B cell (primary cell): ENCODE results near the gene RGS1. TPM values are rescaled to one million over a fixed set of nuclear protein-coding genes. Genes with fewer than 3 reads are reported as not detected.
A peak's percentile ranks its signal among the peaks of the same experiment; 100 is the strongest.

Experiments used
- ATAC-seq: fragments of 200-7000 bp; cut with Tn5 transposase; one replicate; pipeline ENCODE4 v1.10.0; 2021; ENCODE audit warnings: low read depth, mild to moderate bottlenecking, moderate number of reproducible peaks, moderate library complexity
- CTCF ChIA-PET: fragments of 350-600 bp; sonication (Branson Sonifier 250); formaldehyde crosslinking; loops from one replicate; lab custom pipeline; 2021; ENCODE audit warnings: antibody characterized with exemption, inconsistent platforms; lab: Charles Lee
- POLR2A ChIA-PET: fragments of 350-600 bp; sonication (Branson Sonifier 250); formaldehyde crosslinking; loops from one replicate; lab custom pipeline; 2021; ENCODE audit warnings: antibody characterized with exemption; lab: Charles Lee
- DNase-seq: peaks from one replicate; pipeline ENCODE4 v3.0.0; 2013
- H2AFZ ChIP-seq: 2 replicates; pipeline ENCODE4 v1.6.1; 2012; ENCODE audit warnings: mild to moderate bottlenecking, low read depth, low read length; ENCODE audit not compliant: insufficient read depth, poor library complexity, severe bottlenecking
- H3K27ac ChIP-seq, 2 donors: 1 replicate in 1 of 2; 2 replicates in 1 of 2; pipeline ENCODE4 v1.5.1; 2012 to 2013; ENCODE audit warnings: low read length in 2 of 2, mild to moderate bottlenecking in 2 of 2, moderate library complexity in 1 of 2
- H3K27me3 ChIP-seq, 4 experiments: fragments of 200-600 bp in 1 of 4; sonication (generic) in 1 of 4; replicated peaks in 1 of 4; 1 replicate in 2 of 4; 2 replicates in 2 of 4; pipeline versions ENCODE4 v1.6.1 to v1.7.0; 2013 to 2016; ENCODE audit warnings: low read length in 3 of 4, mild to moderate bottlenecking in 2 of 4, mixed read lengths in 1 of 4, moderate library complexity in 1 of 4; ENCODE audit not compliant: insufficient read depth in 4 of 4, control insufficient read depth in 3 of 4; ENCODE audit errors: control extremely low read depth in 1 of 4
- H3K36me3 ChIP-seq, 2 experiments: replicated peaks in 1 of 2; 1 replicate in 1 of 2; 2 replicates in 1 of 2; pipeline versions ENCODE4 v1.6.1 to v1.7.1; 2013; ENCODE audit warnings: low read length in 1 of 2; ENCODE audit not compliant: insufficient read depth in 2 of 2, control insufficient read depth in 1 of 2; ENCODE audit errors: control extremely low read depth in 1 of 2, extremely low read depth in 1 of 2
- H3K4me1 ChIP-seq, 2 donors: fragments of 200-600 bp in 1 of 2; sonication (generic) in 1 of 2; 1 replicate in 1 of 2; 2 replicates in 1 of 2; pipeline versions ENCODE4 v1.5.1 to v1.6.1; 2013 to 2017; ENCODE audit warnings: low read length in 2 of 2; ENCODE audit not compliant: control insufficient read depth in 2 of 2, insufficient read depth in 2 of 2
- H3K4me2 ChIP-seq: replicated peaks from 2 replicates; pipeline ENCODE3; 2012; ENCODE audit warnings: mild to moderate bottlenecking, low read depth, low read length; ENCODE audit not compliant: poor library complexity, severe bottlenecking
- H3K4me3 ChIP-seq, 5 experiments: fragments of 200-600 bp in 1 of 5; sonication (generic) in 1 of 5; 1 replicate in 3 of 5; 2 replicates in 2 of 5; pipeline versions ENCODE4 v1.5.1 to v1.7.0; 2011 to 2016; ENCODE audit warnings: low read length in 4 of 5, mild to moderate bottlenecking in 4 of 5, low read depth in 2 of 5, control low read depth in 1 of 5, moderate library complexity in 1 of 5; ENCODE audit not compliant: insufficient read depth in 1 of 5; ENCODE audit errors: control extremely low read depth in 1 of 5, extremely low read depth in 1 of 5
- H3K79me2 ChIP-seq: fragments of 200-600 bp; sonication (generic); one replicate; pipeline ENCODE4 v1.6.0; 2016; ENCODE audit warnings: low read length; ENCODE audit not compliant: control insufficient read depth, insufficient read depth
- H3K9ac ChIP-seq: fragments of 200-600 bp; sonication (generic); 2 replicates; pipeline ENCODE4 v1.6.1; 2017; ENCODE audit warnings: mild to moderate bottlenecking, low read length, moderate library complexity
- H3K9me3 ChIP-seq, 3 donors: one replicate each; pipeline versions ENCODE4 v1.6.1 to v1.7.1; 2013; ENCODE audit warnings: low read length in 2 of 3; ENCODE audit not compliant: control insufficient read depth in 2 of 3, insufficient read depth in 1 of 3; ENCODE audit errors: control extremely low read depth in 1 of 3
- H4K20me1 ChIP-seq: 2 replicates; pipeline ENCODE4 v1.6.0; 2012; ENCODE audit warnings: mild to moderate bottlenecking, low read length; ENCODE audit not compliant: insufficient read depth, control insufficient read depth, poor library complexity, severe bottlenecking
- H3K27ac Mint-ChIP-seq: one replicate; pipeline ENCODE4 v1.8.0; 2021; ENCODE audit warnings: mixed read lengths
- H3K27me3 Mint-ChIP-seq: one replicate; pipeline ENCODE4 v1.8.0; 2021; ENCODE audit warnings: mixed read lengths
- H3K4me1 Mint-ChIP-seq: one replicate; pipeline ENCODE4 v1.8.0; 2021; ENCODE audit warnings: mixed read lengths
- H3K4me3 Mint-ChIP-seq: one replicate; pipeline ENCODE4 v1.8.0; 2021; ENCODE audit warnings: mixed read lengths
- H3K9me3 Mint-ChIP-seq: one replicate; pipeline ENCODE4 v1.8.0; 2022; ENCODE audit warnings: mixed read lengths; ENCODE audit not compliant: insufficient read depth
- CTCF ChIP-seq: fragments of 200-600 bp; IDR thresholded peaks from one replicate; pipeline ENCODE4 v1.8.0; 2022; ENCODE audit warnings: antibody characterized with exemption, mild to moderate bottlenecking
- EZH2 ChIP-seq: IDR thresholded peaks from 2 replicates; pipeline ENCODE4 v1.6.1; 2012; ENCODE audit warnings: borderline replicate concordance, low read depth, mild to moderate bottlenecking, moderate library complexity, low read length; ENCODE audit not compliant: insufficient read depth, poor library complexity, severe bottlenecking
- WGBS: methylation state at CpG from one replicate; pipeline ENCODE4 v1.1.5; 2013; ENCODE audit warnings: missing lambda C conversion rate; ENCODE audit not compliant: insufficient coverage; 5-methylcytosine and 5-hydroxymethylcytosine counted together
- intact Hi-C: fragments of 100-400 bp; cut with micrococcal nuclease; formaldehyde crosslinking; loops from one replicate; pipeline ENCODE4 v1.10.0; 2022
- polyA plus RNA-seq: library from polyadenylated mRNA; depleted of rRNA; stranded (reverse); fragments of >200 nt; gene quantifications from 2 replicates; pipeline ENCODE4 v1.2.3, GENCODE V29; 2012
- total RNA-seq, 2 donors: library from RNA; stranded (reverse); fragments of 120-200 nt in 1 of 2; gene quantifications; 1 replicate in 1 of 2; 2 replicates in 1 of 2; pipeline versions ENCODE4 v1.2.3 to v1.2.4, GENCODE V29; 2013 to 2022

Gene RGS1
- total and polyA plus RNA-seq, 2 donors (not counting 1 experiment from before 2014, with no cell fraction given) = 154 to 180 TPM

DNA sequence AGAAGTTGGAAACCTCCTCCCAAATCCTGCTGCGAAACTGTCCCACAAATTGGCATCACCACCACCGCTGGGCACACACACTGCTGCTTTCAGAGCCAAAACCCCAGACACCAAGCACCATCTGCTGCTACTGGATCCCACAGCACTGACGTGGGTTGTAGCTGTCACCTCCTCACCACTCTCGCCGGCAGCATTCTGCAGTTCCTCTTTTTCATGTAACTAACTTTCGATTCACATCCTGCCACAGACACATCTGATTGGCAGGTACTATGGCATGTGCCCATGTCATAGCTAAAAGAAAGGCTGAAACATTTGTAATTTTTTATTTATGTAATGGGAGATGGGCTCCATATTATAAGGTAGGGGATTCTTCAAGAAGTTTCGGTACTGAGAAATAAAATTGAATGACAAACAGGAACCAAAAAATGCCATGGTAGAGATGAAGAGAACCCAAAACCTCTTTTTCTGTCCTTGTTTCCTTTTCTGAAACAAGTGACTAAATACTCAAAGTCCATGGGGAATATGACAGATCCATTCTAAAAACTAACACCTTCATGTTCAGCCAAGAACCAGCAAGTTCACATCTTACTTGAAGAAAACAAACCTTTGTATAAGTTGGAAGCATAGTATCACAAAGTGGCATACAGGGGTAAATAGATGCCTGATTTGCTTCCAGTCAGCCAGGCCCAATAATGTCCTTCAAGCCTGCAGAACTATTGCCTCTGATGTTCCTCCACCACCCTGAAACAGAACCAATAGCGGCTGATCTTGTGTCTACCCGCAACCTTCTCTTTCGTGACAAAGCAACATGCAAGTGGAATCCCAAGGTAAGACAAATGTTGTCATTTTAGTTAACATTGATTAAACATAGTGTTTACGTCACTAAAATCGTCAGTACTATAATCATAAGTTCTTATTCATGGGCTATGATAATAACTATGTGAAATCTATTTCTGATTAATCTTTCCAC, 33.8 kb downstream of the RGS1 start:
- Histone ChIP-seq H3K79me2 (no peaks in the 10 kb centered on the region), H3K9me3 (no peaks in the 10 kb centered on the region), H3K4me3 (peak overlapping the region in 1 of 5 experiments; percentile 0), H3K27ac (peak overlapping the region; percentile 22 to 66), H3K4me1 (peaks cover 24 to 31% of the 10 kb centered on the region in 2 donors), H3K9ac (no peak overlapping the region), H2AFZ (peak overlapping the region; percentile 43), H3K36me3 (no peaks in the 10 kb centered on the region), H4K20me1 (no peaks in the 10 kb centered on the region), H3K27me3 (peaks cover 2 to 17% (median 5%) of the 10 kb centered on the region in 4 experiments), H3K4me2 (peak overlapping the region; percentile 45)
- 0% methylated on average over 4 of the region's 12 CpGs for WGBS
- DNase-seq (peak; percentile 92), ATAC-seq (peak; percentile 93)
- Mint-ChIP-seq H3K9me3 (no peaks in the 10 kb centered on the region), H3K27ac (peak overlapping the region; percentile 87), H3K4me3 (peak overlapping the region; percentile 47), H3K4me1 (peaks cover 31% of the 10 kb centered on the region), H3K27me3 (peaks cover 11% of the 10 kb centered on the region)
- POLR2A ChIA-PET = interaction anchor here (1.1 kb wide), 2 partner anchors 70 to 93 kb away, joined by 3 to 4 read pairs; no protein-coding TSS in a partner anchor
- TF ChIP-seq EZH2 (no peak), CTCF (no peak)
- intact Hi-C loops = loop anchor here (1.0 to 10.0 kb wide), 10 partner anchors 17 to 449 kb away; partner anchors contain the start of genes RGS1, RO60 and UCHL5
- CTCF ChIA-PET = interaction anchor here (0.7 to 5.8 kb wide), 33 partner anchors 10 to 410 kb away, joined by 3 to 148 read pairs (median 6); partner anchors contain the start of gene RGS2
